Lower leg skin (tissue), 4 donors: ENCODE results near the gene NPAS3. TPM values are rescaled to one million over a fixed set of nuclear protein-coding genes. Genes with fewer than 3 reads are reported as not detected.

Experiments
- DNase-seq, 2 donors: peaks; one replicate each; pipeline ENCODE4 v3.0.0-alpha.2; 2019; ENCODE audit warnings: low spot score in 2 of 2
- H3K4me3 ChIP-seq: fragments of 200-600 bp; sonication (generic); 2 replicates; pipeline ENCODE4 v1.5.1; 2017; ENCODE audit warnings: mild to moderate bottlenecking, low read depth; ENCODE audit not compliant: poor library complexity, severe bottlenecking
- CTCF ChIP-seq, 3 donors: fragments of 450-650 bp; IDR thresholded peaks; one replicate each; pipeline ENCODE4 v1.5.1; 2016; ENCODE audit warnings: antibody characterized with exemption in 3 of 3, mild to moderate bottlenecking in 3 of 3, moderate library complexity in 2 of 3
- POLR2A ChIP-seq, 2 donors: fragments of 450-650 bp; IDR thresholded peaks; one replicate each; pipeline ENCODE4 v1.6.1; 2016 to 2017; ENCODE audit warnings: antibody characterized with exemption in 2 of 2, mild to moderate bottlenecking in 1 of 2, moderate library complexity in 1 of 2
- WGBS, 2 donors: methylation state at CpG; one replicate each; pipeline ENCODE4 v1.1.5; 2018; 5-methylcytosine and 5-hydroxymethylcytosine counted together
- intact Hi-C: fragments of 100-400 bp; cut with DNase I; formaldehyde crosslinking; loops from one replicate; pipeline ENCODE4 v1.15.0; 2023; ENCODE audit warnings: low total_unique reads
- total RNA-seq, 4 donors: library from RNA; depleted of rRNA; stranded (reverse); fragments of >200 nt; gene quantifications; one replicate each; pipeline ENCODE4 v1.1.0, GENCODE V29; 2016

NPAS3 gene
- total RNA-seq, 4 donors from 2014 or later: 0.25 to 0.29 TPM; not detected in 2

DNA sequence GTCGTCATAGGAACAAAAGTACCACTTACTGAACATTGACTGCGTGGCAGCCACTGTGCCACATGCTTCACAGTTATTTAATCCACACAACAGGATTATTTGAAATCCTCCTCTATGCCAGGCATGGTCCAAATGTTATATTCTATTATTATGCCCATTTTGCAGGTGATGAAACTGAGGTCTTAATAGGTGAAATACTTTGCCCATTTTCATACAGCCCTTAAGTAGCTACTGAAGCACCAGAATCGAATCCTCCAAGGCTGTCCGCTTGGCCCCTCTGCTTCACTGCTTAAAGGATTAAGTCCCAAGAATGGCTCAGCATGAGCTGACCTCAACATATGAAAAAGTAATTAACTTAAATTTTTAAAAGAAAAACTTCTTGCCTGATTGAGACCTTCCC, 799.4 kb downstream of the NPAS3 start:
- no peak for TF ChIP-seq POLR2A (IDR thresholded peaks at IDR 0.05)
- no peak for TF ChIP-seq CTCF (IDR thresholded peaks at IDR 0.05)
- DNase-seq: no peak
- WGBS, 2 donors: 94 to 96% methylated on average over 4 of the region's 4 CpGs
- intact Hi-C loops: no loop called here
- H3K4me3 ChIP-seq: no peak overlapping the region

DNA sequence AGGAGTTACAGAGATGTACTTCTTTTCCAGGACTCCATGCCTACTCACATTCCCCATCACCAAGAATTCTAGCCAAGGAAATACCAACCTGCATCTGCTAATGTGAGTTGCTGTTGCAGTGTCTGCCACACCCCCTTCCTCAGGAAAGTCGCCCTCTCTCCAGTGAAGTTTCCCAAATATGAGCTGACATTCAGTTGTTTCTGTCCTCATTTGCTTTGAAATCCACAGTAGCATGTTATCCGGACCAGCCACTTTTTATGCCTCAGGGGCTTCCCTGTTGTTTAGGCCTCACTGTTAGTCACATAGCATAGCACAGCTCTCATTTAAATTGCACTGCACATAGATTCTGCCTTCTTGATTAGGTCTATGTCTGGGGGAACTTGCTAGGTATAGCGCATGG, 799.8 kb downstream of the NPAS3 start:
- intact Hi-C loops: no loop called here
- TF ChIP-seq CTCF (IDR thresholded peaks at IDR 0.05) (no peak), POLR2A (IDR thresholded peaks at IDR 0.05) (no peak)
- WGBS, 2 donors: 79 to 80% methylated on average over 3 of the region's 3 CpGs

DNA sequence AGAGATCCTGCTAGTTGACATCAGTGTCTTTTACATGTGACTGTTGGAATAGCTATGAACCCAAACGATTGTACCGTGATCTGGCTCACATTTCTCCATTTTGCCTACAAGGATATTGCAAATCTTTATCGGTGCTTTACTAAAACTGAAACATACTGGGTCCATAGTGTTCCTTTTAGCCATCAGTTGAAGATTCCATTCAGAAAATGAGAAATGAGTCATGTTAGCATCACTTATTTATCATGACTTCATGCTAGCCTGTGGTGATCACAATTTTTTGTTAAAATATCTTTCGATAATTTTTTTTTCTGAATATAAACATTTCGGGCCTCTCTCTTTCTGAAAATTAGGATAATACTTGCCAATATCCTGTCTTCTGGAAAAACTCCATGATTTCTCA, 801.9 kb downstream of the NPAS3 start:
- H3K4me3 ChIP-seq: no peak overlapping the region
- TF ChIP-seq POLR2A (IDR thresholded peaks at IDR 0.05) (no peak), CTCF (IDR thresholded peaks at IDR 0.05) (no peak)
- DNase-seq: no peak
- 95 to 96% methylated on average over 5 of the region's 5 CpGs for WGBS, 2 donors
- intact Hi-C loops: no loop called here

More for the DNA sequence above, 799.8 kb downstream of the NPAS3 start:
- DNase-seq: no peak
- H3K4me3 ChIP-seq: no peak overlapping the region

GRCh38 chr14:33742166-33742565, 803.5 kb downstream of the NPAS3 start:
- 84 to 88% methylated on average over 4 of the region's 4 CpGs for WGBS, 2 donors
- intact Hi-C loops: no loop called here

GRCh38 chr14:33745163-33745562, 806.5 kb downstream of the NPAS3 start:
- no peak for TF ChIP-seq POLR2A (IDR thresholded peaks at IDR 0.05)
- TF ChIP-seq CTCF (IDR thresholded peaks at IDR 0.05): no peak
- intact Hi-C loops: no loop called here
- WGBS, 2 donors: 80% methylated on average over 6 of the region's 6 CpGs
- no peak overlapping the region for H3K4me3 ChIP-seq
- DNase-seq: no peak

More at GRCh38 chr14:33742166-33742565, 803.5 kb downstream of the NPAS3 start:
- DNase-seq: no peak
- no peak for TF ChIP-seq POLR2A (IDR thresholded peaks at IDR 0.05)
- no peak for TF ChIP-seq CTCF (IDR thresholded peaks at IDR 0.05)
- no peak overlapping the region for H3K4me3 ChIP-seq

GRCh38 chr14:33747749-33748148, 809.1 kb downstream of the NPAS3 start:
- no peak overlapping the region for H3K4me3 ChIP-seq
- no peak for TF ChIP-seq POLR2A (IDR thresholded peaks at IDR 0.05)
- no peak for TF ChIP-seq CTCF (IDR thresholded peaks at IDR 0.05)
- DNase-seq: no peak
- 57 to 64% methylated on average over 1 of the region's 1 CpG for WGBS, 2 donors
- intact Hi-C loops: no loop called here
